HL-60/S4 (cell line): ENCODE measurements around the gene RIC8A.

ENCODE experiments used
- in situ Hi-C: fragments of 300-500 bp; cut with MboI; formaldehyde crosslinking; loops from 2 replicates; pipeline ENCODE4 v1.14.3; 2022; ENCODE audit warnings: low sequenced_read_pairs

Gene RIC8A

GRCh38 chr11:240315-240714 is 32.8 kb downstream of the RIC8A start:
- in situ Hi-C loops, result no loop called here

- in situ Hi-C loops, result no loop called here
These were observed 34.1 kb downstream of the RIC8A start for GRCh38 chr11:241634-242033.

GRCh38 chr11:244376-244775 is 36.9 kb downstream of the RIC8A start:
- in situ Hi-C loops, result no loop called here

- in situ Hi-C loops, result no loop called here
These were observed 41.6 kb downstream of the RIC8A start for GRCh38 chr11:249062-249461.

- in situ Hi-C loops, result no loop called here
These were observed 42.8 kb downstream of the RIC8A start for GRCh38 chr11:250274-250673.

GRCh38 chr11:250740-251299 is 43.3 kb downstream of the RIC8A start:
- in situ Hi-C loops, result no loop called here

- in situ Hi-C loops, result no loop called here
These were observed 44.0 kb downstream of the RIC8A start for GRCh38 chr11:251550-251949.

GRCh38 chr11:252666-253065 is 45.2 kb downstream of the RIC8A start:
- in situ Hi-C loops, result no loop called here

- in situ Hi-C loops, result no loop called here
These were observed 45.8 kb downstream of the RIC8A start for GRCh38 chr11:253160-253885.

GRCh38 chr11:253886-254270 is 46.4 kb downstream of the RIC8A start:
- in situ Hi-C loops, result no loop called here

- in situ Hi-C loops, result no loop called here
These were observed 47.7 kb downstream of the RIC8A start for GRCh38 chr11:255176-255575.

- in situ Hi-C loops, result no loop called here
These were observed 48.3 kb downstream of the RIC8A start for GRCh38 chr11:255816-256215.

- in situ Hi-C loops, result no loop called here
These were observed 49.6 kb downstream of the RIC8A start for GRCh38 chr11:256952-257737.

GRCh38 chr11:257766-258493 is 50.4 kb downstream of the RIC8A start:
- in situ Hi-C loops, result no loop called here

GRCh38 chr11:259413-259812 is 51.9 kb downstream of the RIC8A start:
- in situ Hi-C loops, result no loop called here

- in situ Hi-C loops, result no loop called here
These were observed 54.1 kb downstream of the RIC8A start for GRCh38 chr11:261624-262023.
